GM19467 (cell line): ENCODE data around the gene CHAC1.

Experiments used
- ATAC-seq: cut with Tn5 transposase; IDR thresholded peaks from one replicate; pipeline ENCODE4 v1.9.1; 2021; ENCODE audit warnings: mild to moderate bottlenecking, moderate library complexity; ENCODE audit not compliant: unreplicated experiment

The CHAC1 gene

GRCh38 chr15:40922608-40923005, 30.7 kb upstream of the CHAC1 start:
- no peak for ATAC-seq

GRCh38 chr15:40923551-40923950, 29.7 kb upstream of the CHAC1 start:
- no peak for ATAC-seq

- no peak for ATAC-seq
Measured at GRCh38 chr15:40925495-40925862, 27.8 kb upstream of the CHAC1 start.

GRCh38 chr15:40925863-40926658, 27.2 kb upstream of the CHAC1 start:
- ATAC-seq = no peak

- ATAC-seq = no peak
Measured at GRCh38 chr15:40926659-40927494, 26.4 kb upstream of the CHAC1 start.

- ATAC-seq = no peak
Measured at GRCh38 chr15:40927495-40927872, 25.8 kb upstream of the CHAC1 start.

GRCh38 chr15:40927873-40928806, 25.1 kb upstream of the CHAC1 start:
- ATAC-seq = no peak

GRCh38 chr15:40928821-40929659, 24.2 kb upstream of the CHAC1 start, which contains the start of gene DLL4:
Gene DLL4 (plus strand): TSS chr15:40929340. CDS start chr15:40929669, 329 bp downstream.
- ATAC-seq = no peak

GRCh38 chr15:40929660-40930429, 23.4 kb upstream of the CHAC1 start:
- no peak for ATAC-seq

GRCh38 chr15:40930430-40931299, 22.6 kb upstream of the CHAC1 start:
- no peak for ATAC-seq

GRCh38 chr15:40931300-40932142, 21.8 kb upstream of the CHAC1 start:
- ATAC-seq = no peak

- ATAC-seq = no peak
Measured at GRCh38 chr15:40932156-40932555, 21.1 kb upstream of the CHAC1 start.

GRCh38 chr15:40932649-40933516, 20.4 kb upstream of the CHAC1 start:
- no peak for ATAC-seq

GRCh38 chr15:40933517-40933902, 19.8 kb upstream of the CHAC1 start:
- ATAC-seq = no peak

GRCh38 chr15:40934457-40934856, 18.8 kb upstream of the CHAC1 start:
- ATAC-seq = no peak

- ATAC-seq = no peak
Measured at GRCh38 chr15:40936234-40936708, 17.0 kb upstream of the CHAC1 start.
